ENCODE data around the gene PYM1. TPM values are rescaled to one million over a fixed set of nuclear protein-coding genes. Genes with fewer than 3 reads are reported as not detected.

The PYM1 gene
- total and polyA plus RNA-seq, 2 of the 13 experiments (the other 11 are each of a cell fraction or from before 2014, with no cell fraction given) = 44.0 to 51.8 TPM

- TF ChIP-seq E2F1 (CRISPR knock-in tag; IDR thresholded peaks at IDR 0.05) (0 out of 2 replicates have a peak, but pooled peaks have one; percentile 57), USF2 (IDR thresholded peaks at IDR 0.05; ENCODE audit: low read depth, low read length) (no peak), USF2 (CRISPR knock-in tag; IDR thresholded peaks at IDR 0.05; ENCODE audit: borderline replicate concordance) (no peak), PAWR (CRISPR knock-in tag; IDR thresholded peaks at IDR 0.05; ENCODE audit: borderline replicate concordance) (no peak), KLF9 (CRISPR knock-in tag; IDR thresholded peaks at IDR 0.05; ENCODE audit: low read depth) (no peak), SOX5 (CRISPR knock-in tag; IDR thresholded peaks at IDR 0.05; ENCODE audit: borderline replicate concordance) (peak; percentile 12; the same call in 1 of the 2 replicates), ZNF547 (CRISPR knock-in tag; IDR thresholded peaks at IDR 0.05) (no peak), THAP7 (CRISPR knock-in tag; IDR thresholded peaks at IDR 0.05) (no peak), ZBTB39 (CRISPR knock-in tag; IDR thresholded peaks at IDR 0.05) (no peak), PRPF4 (IDR thresholded peaks at IDR 0.05; ENCODE audit: low read depth, low read length, poor library complexity, severe bottlenecking) (no peak), ZNF101 (CRISPR knock-in tag; IDR thresholded peaks at IDR 0.05; ENCODE audit: borderline replicate concordance, low read depth) (no peak), NR2F6 (IDR thresholded peaks at IDR 0.05) (no peak), NR2F6 (CRISPR knock-in tag; IDR thresholded peaks at IDR 0.05) (no peak; the same call in 1 of the 2 replicates), ZNF512 (CRISPR knock-in tag; IDR thresholded peaks at IDR 0.05) (no peak), ZNF691 (CRISPR knock-in tag; IDR thresholded peaks at IDR 0.05; ENCODE audit: borderline replicate concordance, low read depth) (no peak), ZNF136 (CRISPR knock-in tag; IDR thresholded peaks at IDR 0.05; ENCODE audit: low read depth) (no peak)
Observed at GRCh38 chr12:55926738-55927587, 731 bp downstream of the PYM1 start (continued).

All from HepG2 (cell line).